Stimulated activated CD4-positive, alpha-beta T cell treated with anti-CD3 and anti-CD28 coated beads, Interleukin-12 subunit alpha, Interleukin-12 subunit beta, amount 100 ng/mL, for 48 hours (primary cell): ENCODE measurements around the gene NABP2.
"Not testable (repeated sequence)": the region's sequence is repeated elsewhere in the genome, so short reads cannot be mapped to it uniquely, and the experiment has no call there.

Experiments
- DNase-seq, 3 donors: peaks; one replicate each; pipeline ENCODE4 v3.0.0-alpha.2; 2020; ENCODE audit warnings: low read depth in 2 of 3, low spot score in 1 of 3

Gene NABP2

GRCh38 chr12:56224102-56224701 lies at the start of gene NABP2:
Gene NABP2 (plus strand): TSS chr12:56224342. CDS start chr12:56224857, 515 bp downstream.
- peak; percentile 88 to 95 (median 94) for DNase-seq

- DNase-seq: no peak
Observed at GRCh38 chr12:56178347-56178746, 45.8 kb upstream of the NABP2 start.

- no peak for DNase-seq
Observed at GRCh38 chr12:56186957-56187356, 37.2 kb upstream of the NABP2 start.

GRCh38 chr12:56188131-56188777 lies 35.9 kb upstream of the NABP2 start:
- DNase-seq: no peak

- no peak for DNase-seq
Observed at GRCh38 chr12:56188778-56189098, 35.4 kb upstream of the NABP2 start.

GRCh38 chr12:56189099-56189917 lies 34.8 kb upstream of the NABP2 start, which contains the start of gene SMARCC2:
Gene SMARCC2 (minus strand): TSS chr12:56189483. CDS start chr12:56189461, 22 bp downstream.
- DNase-seq: peak; percentile 66 to 82 (median 76)

- DNase-seq: peak; percentile 77 to 94 (median 89)
Observed at GRCh38 chr12:56189918-56190694, 34.0 kb upstream of the NABP2 start.

GRCh38 chr12:56190695-56191155 lies 33.4 kb upstream of the NABP2 start:
- no peak for DNase-seq

- DNase-seq: no peak
Observed at GRCh38 chr12:56192582-56192981, 31.6 kb upstream of the NABP2 start.

GRCh38 chr12:56193025-56193578 lies 31.0 kb upstream of the NABP2 start:
- peak; percentile 56 to 88 (median 71) for DNase-seq

- not testable (repeated sequence) for DNase-seq
Observed at GRCh38 chr12:56196818-56197550, 27.2 kb upstream of the NABP2 start.

GRCh38 chr12:56197921-56198635 lies 26.1 kb upstream of the NABP2 start:
- DNase-seq: no peak

- DNase-seq: no peak
Observed at GRCh38 chr12:56198836-56199235, 25.3 kb upstream of the NABP2 start.

GRCh38 chr12:56202366-56202765 lies 21.8 kb upstream of the NABP2 start:
- no peak for DNase-seq

- DNase-seq: no peak
Observed at GRCh38 chr12:56202838-56203237, 21.3 kb upstream of the NABP2 start.

- no peak for DNase-seq
Observed at GRCh38 chr12:56204275-56204674, 19.9 kb upstream of the NABP2 start.

- no peak for DNase-seq
Observed at GRCh38 chr12:56205445-56205844, 18.7 kb upstream of the NABP2 start.

- DNase-seq: peak in 1 of 3 donors; percentile 28
Observed at GRCh38 chr12:56206452-56207166, 17.5 kb upstream of the NABP2 start.

GRCh38 chr12:56208006-56208405 lies 16.1 kb upstream of the NABP2 start:
- DNase-seq: no peak
